Lower leg skin (tissue), 4 donors: ENCODE results near the gene CD300LD. TPM values are rescaled to one million over a fixed set of nuclear protein-coding genes. Genes with fewer than 3 reads are reported as not detected.
"Not testable (repeated sequence)": the region's sequence is repeated elsewhere in the genome, so short reads cannot be mapped to it uniquely, and the experiment has no call there.

Source experiments
- DNase-seq, 2 donors: peaks; one replicate each; pipeline ENCODE4 v3.0.0-alpha.2; 2019; ENCODE audit warnings: low spot score in 2 of 2
- H3K4me3 ChIP-seq: fragments of 200-600 bp; sonication (generic); 2 replicates; pipeline ENCODE4 v1.5.1; 2017; ENCODE audit warnings: mild to moderate bottlenecking, low read depth; ENCODE audit not compliant: poor library complexity, severe bottlenecking
- POLR2A ChIP-seq, 2 donors: fragments of 450-650 bp; IDR thresholded peaks; one replicate each; pipeline ENCODE4 v1.6.1; 2016 to 2017; ENCODE audit warnings: antibody characterized with exemption in 2 of 2, mild to moderate bottlenecking in 1 of 2, moderate library complexity in 1 of 2
- WGBS, 2 donors: methylation state at CpG; one replicate each; pipeline ENCODE4 v1.1.5; 2018; 5-methylcytosine and 5-hydroxymethylcytosine counted together
- intact Hi-C: fragments of 100-400 bp; cut with DNase I; formaldehyde crosslinking; loops from one replicate; pipeline ENCODE4 v1.15.0; 2023; ENCODE audit warnings: low total_unique reads
- total RNA-seq, 4 donors: library from RNA; depleted of rRNA; stranded (reverse); fragments of >200 nt; gene quantifications; one replicate each; pipeline ENCODE4 v1.1.0, GENCODE V29; 2016
- TF ChIP-seq, protein P1 (sequence below), 3 donors: fragments of 450-650 bp; IDR thresholded peaks; one replicate each; pipeline ENCODE4 v1.5.1; 2016; ENCODE audit warnings: antibody characterized with exemption in 3 of 3, mild to moderate bottlenecking in 3 of 3, moderate library complexity in 2 of 3

CD300LD gene
- not detected for total RNA-seq

DNA sequence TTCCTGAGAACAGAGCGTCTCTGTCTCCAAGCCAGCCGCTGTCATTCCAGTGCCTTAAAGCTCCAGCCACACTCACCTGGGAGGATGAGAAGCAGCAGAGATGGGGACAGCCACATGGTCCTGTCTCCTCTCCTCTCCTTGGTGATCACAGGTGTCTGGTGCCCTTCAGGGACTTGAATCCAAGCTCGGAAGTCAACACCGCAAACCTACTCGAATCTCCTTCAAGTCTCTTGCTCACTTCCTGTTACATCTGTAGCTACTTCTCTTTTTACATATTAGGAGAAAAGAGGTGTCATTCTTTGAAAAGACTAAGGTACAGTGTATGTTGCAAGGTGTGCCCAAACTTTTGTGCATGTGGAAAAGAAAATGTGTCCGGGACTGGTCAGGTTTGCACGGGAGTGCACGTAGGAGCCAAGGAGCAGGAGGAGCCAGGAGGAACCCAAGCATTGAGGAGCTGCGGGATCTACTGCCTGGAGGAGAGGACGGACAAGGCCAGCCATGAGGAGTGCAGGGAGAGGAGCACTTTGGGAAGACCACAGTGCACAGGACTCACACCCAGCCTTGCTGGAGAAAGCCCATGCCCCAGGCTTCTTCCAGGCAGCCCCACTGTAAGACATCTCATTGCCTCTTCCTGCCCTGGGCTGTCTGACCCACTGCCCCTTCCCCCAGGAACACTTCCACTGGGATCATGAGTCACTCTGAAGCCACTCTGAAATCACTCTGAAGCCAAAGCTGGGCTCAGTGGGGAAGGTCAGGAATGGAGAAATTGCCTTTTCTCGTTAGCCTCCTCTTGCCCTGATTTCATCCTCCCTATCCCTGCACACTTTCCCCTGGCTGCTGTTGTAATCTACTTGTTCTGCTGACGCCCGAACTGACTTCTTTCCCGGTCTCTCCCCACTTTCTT is at the start of gene CD300LD:
Gene CD300LD, minus strand, starts transcription at position 197 of the 904 bp plus-strand sequence. Its CDS starts 81 bp downstream, at position 116.
- no peak within 1 kb of the TSS for H3K4me3 ChIP-seq
- TF ChIP-seq, protein P1, sequence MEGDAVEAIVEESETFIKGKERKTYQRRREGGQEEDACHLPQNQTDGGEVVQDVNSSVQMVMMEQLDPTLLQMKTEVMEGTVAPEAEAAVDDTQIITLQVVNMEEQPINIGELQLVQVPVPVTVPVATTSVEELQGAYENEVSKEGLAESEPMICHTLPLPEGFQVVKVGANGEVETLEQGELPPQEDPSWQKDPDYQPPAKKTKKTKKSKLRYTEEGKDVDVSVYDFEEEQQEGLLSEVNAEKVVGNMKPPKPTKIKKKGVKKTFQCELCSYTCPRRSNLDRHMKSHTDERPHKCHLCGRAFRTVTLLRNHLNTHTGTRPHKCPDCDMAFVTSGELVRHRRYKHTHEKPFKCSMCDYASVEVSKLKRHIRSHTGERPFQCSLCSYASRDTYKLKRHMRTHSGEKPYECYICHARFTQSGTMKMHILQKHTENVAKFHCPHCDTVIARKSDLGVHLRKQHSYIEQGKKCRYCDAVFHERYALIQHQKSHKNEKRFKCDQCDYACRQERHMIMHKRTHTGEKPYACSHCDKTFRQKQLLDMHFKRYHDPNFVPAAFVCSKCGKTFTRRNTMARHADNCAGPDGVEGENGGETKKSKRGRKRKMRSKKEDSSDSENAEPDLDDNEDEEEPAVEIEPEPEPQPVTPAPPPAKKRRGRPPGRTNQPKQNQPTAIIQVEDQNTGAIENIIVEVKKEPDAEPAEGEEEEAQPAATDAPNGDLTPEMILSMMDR (IDR thresholded peaks at IDR 0.05): no peak
- TF ChIP-seq POLR2A (IDR thresholded peaks at IDR 0.05): no peak
- intact Hi-C loops: no loop called here
- WGBS, 2 donors: 72 to 75% methylated on average over 14 of the region's 14 CpGs
- DNase-seq: no peak

DNA sequence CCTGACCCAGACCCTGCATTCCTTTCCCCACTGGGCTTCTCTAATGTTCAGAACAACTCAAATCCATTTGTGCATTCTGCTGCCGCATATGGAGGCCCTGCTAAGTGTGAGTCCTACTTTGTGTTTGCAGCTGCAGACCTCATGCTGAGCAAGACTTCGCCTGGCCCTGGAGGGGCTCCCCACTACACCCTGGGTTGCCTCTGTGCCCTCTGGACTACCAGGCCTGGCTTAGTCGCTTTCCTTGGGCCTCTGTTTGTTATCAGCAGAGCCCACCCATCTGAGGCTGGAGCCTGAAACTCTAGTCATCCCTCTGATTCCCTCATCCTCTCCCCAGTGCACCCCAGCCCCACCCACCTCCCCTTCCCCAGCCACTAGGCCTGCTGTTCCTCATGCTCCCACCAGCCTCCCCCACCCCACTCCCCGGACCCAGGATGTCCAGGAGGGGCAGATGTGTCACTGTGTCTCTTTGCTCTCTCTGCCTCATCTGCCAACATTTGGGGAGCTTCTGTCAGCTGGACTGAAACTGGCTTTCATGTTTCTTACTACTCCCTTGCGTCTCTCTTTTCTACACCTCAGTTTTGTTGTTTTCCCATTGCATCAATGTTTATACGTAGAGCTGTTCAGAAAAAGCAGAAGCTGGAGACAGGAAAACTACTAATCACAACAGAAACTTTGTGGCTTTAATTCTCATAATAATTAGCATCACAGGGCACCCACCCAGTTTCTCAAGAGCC is 49.3 kb upstream of the CD300LD start:
- intact Hi-C loops: no loop called here
- H3K4me3 ChIP-seq: no peak overlapping the region
- 68 to 81% methylated on average over 6 of the region's 6 CpGs for whole genome bisulfite sequencing, 2 donors
- TF ChIP-seq, protein P1 (IDR thresholded peaks at IDR 0.05): no peak
- TF ChIP-seq POLR2A (IDR thresholded peaks at IDR 0.05): no peak
- no peak for DNase-seq

DNA sequence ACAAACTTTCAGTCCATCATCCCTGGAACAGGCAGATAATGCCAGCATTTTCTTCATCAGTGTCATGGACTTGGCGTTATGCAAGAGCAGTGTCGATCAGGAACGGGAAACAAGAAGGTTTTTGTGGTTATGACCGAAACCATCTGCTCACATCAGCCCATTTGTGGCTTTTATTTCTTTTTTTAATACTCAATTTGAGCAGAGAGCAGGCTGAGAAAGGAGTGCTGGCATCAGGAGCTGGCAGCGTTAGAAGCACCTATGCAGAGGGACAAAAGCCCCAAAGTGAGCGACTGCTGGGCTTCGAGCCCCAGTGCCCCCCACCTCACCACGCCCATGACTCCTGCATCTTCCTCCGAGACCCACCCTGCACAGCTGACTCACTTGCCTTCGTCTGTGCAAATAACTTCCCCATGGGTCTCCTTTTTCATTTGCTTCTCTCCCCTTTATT is 47.6 kb upstream of the CD300LD start:
- whole genome bisulfite sequencing, 2 donors: 63 to 69% methylated on average over 10 of the region's 10 CpGs
- TF ChIP-seq, protein P1 (IDR thresholded peaks at IDR 0.05): no peak
- TF ChIP-seq POLR2A (IDR thresholded peaks at IDR 0.05): no peak
- intact Hi-C loops: no loop called here
- no peak overlapping the region for H3K4me3 ChIP-seq
- no peak for DNase-seq

DNA sequence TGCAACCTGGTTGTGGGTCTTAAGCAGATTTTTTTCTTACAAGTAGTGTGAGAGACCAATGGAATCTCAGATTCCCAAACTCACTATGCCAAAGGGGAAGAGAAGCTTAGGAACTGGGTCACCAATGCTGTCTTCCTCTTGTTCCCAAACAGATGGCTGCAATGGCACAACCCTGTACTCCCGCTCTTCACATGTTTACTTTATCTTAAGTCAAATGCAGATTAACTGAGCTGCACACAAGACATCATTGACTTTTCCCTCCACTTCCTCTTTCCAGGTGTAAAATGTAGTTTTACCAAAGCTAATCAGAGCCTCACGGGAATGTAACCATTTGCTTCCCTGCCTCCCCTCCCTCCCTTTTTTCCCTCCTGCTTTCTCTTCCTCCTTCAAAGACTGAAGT is 45.8 kb upstream of the CD300LD start:
- H3K4me3 ChIP-seq: no peak overlapping the region
- no peak for TF ChIP-seq POLR2A (IDR thresholded peaks at IDR 0.05)
- TF ChIP-seq, protein P1 (IDR thresholded peaks at IDR 0.05): no peak
- 61 to 72% methylated on average over 2 of the region's 2 CpGs for WGBS, 2 donors
- no peak for DNase-seq
- intact Hi-C loops: no loop called here

DNA sequence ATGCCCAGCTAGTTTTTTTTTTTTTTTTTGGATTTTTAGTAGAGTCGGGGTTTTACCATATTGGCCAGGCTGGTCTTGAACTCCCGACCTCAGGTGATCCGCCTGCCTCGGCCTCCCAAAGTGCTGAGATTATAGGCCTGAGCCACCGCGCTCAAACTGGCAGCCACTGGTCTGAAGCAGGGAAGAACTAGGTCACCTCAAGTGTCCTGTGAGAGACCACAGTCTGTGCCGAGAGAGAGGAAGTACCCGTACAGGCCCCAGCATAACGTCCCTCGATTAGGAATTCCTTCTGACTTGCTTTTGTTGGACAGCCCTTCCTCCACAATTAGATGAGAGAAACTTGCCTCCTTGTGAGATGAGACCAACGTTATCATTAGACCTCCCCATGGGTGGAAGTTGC is 45.2 kb upstream of the CD300LD start:
- no peak for DNase-seq

DNA sequence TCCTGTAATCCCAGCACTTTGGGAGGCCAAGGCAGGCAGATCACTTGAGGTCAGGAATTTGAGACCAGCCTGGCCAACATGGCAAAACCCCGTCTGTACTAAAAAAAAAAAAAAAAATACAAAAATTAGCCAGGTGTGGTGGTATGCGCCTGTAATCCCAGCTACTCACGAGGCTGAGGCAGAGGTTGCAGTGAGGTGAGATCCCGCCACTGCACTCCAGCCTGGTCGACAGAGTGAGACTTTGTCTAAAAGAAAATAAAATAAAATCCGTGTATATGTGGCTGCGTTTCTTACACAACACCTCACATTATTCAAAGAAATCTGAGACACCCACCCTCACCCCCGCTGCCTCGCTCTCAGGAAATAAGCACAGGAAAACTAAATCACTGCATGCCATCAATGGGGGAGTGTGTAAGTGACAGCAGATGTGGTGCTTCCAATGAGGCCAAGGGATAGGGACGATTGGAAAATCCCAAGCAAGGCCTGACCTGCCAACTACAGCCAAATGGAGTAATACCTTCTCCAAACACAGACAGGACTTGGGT is 44.5 kb upstream of the CD300LD start:
- intact Hi-C loops, DNase-seq, H3K4me3 ChIP-seq: not testable (repeated sequence)
- WGBS, 2 donors: 54 to 70% methylated on average over 10 of the region's 10 CpGs

More for the DNA sequence above, 45.2 kb upstream of the CD300LD start:
- 68 to 71% methylated on average over 11 of the region's 11 CpGs for WGBS, 2 donors
- no peak for TF ChIP-seq POLR2A (IDR thresholded peaks at IDR 0.05)
- TF ChIP-seq, protein P1 (IDR thresholded peaks at IDR 0.05): no peak
- no peak overlapping the region for H3K4me3 ChIP-seq
- intact Hi-C loops: no loop called here
